T-helper 2 cell treated with Interferon-gamma antibody and Interleukin-4, amounts not matched to agents 5 μg/mL and 100 μg/mL, for 36 hours (primary cell): ENCODE measurements around the gene CD99L2.

Experiments used
- DNase-seq: peaks from one replicate; pipeline ENCODE4 v3.0.0; 2021; ENCODE audit warnings: low spot score
- H3K27ac Mint-ChIP-seq: one replicate; pipeline ENCODE4 v1.8.0; 2021; ENCODE audit warnings: mild to moderate bottlenecking, mixed read lengths
- H3K27me3 Mint-ChIP-seq: one replicate; pipeline ENCODE4 v1.8.0; 2021; ENCODE audit warnings: low read depth, mixed read lengths
- H3K36me3 Mint-ChIP-seq: one replicate; pipeline ENCODE4 v1.8.0; 2021; ENCODE audit warnings: low read depth, mixed read lengths
- H3K4me1 Mint-ChIP-seq: one replicate; pipeline ENCODE4 v1.8.0; 2021; ENCODE audit warnings: low read depth, mixed read lengths
- H3K4me3 Mint-ChIP-seq: one replicate; pipeline ENCODE4 v1.8.0; 2022; ENCODE audit warnings: mild to moderate bottlenecking, moderate library complexity, mixed read lengths
- H3K9me3 Mint-ChIP-seq: one replicate; pipeline ENCODE4 v1.8.0; 2021; ENCODE audit warnings: mixed read lengths

CD99L2 gene

GRCh38 chrX:150765237-150765636 is 133.2 kb downstream of the CD99L2 start:
- Mint-ChIP-seq H3K27ac (no peak overlapping the region), H3K27me3 (no peaks in the 10 kb centered on the region), H3K4me3 (no peak overlapping the region)

GRCh38 chrX:150763810-150764209 is 134.7 kb downstream of the CD99L2 start:
- H3K27me3 Mint-ChIP-seq = no peaks in the 10 kb centered on the region
- no peaks in the 10 kb centered on the region for H3K9me3 Mint-ChIP-seq
- peaks cover 2% of the 10 kb centered on the region for H3K36me3 Mint-ChIP-seq
- H3K4me3 Mint-ChIP-seq = no peak overlapping the region
- H3K27ac Mint-ChIP-seq = no peak overlapping the region
- no peak for DNase-seq
- no peaks in the 10 kb centered on the region for H3K4me1 Mint-ChIP-seq

More at GRCh38 chrX:150765237-150765636, 133.2 kb downstream of the CD99L2 start:
- no peak for DNase-seq
- H3K4me1 Mint-ChIP-seq = no peaks in the 10 kb centered on the region
- H3K36me3 Mint-ChIP-seq = peaks cover 2% of the 10 kb centered on the region
- no peaks in the 10 kb centered on the region for H3K9me3 Mint-ChIP-seq

- Mint-ChIP-seq H3K27ac (no peak overlapping the region), H3K27me3 (no peaks in the 10 kb centered on the region), H3K4me1 (no peaks in the 10 kb centered on the region), H3K9me3 (no peaks in the 10 kb centered on the region), H3K36me3 (peaks cover 2% of the 10 kb centered on the region), H3K4me3 (no peak overlapping the region)
- no peak for DNase-seq
Observed at GRCh38 chrX:150763303-150763797, 135.1 kb downstream of the CD99L2 start.

GRCh38 chrX:150762258-150763165 is 136.0 kb downstream of the CD99L2 start:
- H3K4me1 Mint-ChIP-seq = no peaks in the 10 kb centered on the region
- no peaks in the 10 kb centered on the region for H3K27me3 Mint-ChIP-seq
- H3K9me3 Mint-ChIP-seq = no peaks in the 10 kb centered on the region
- no peak overlapping the region for H3K27ac Mint-ChIP-seq
- H3K4me3 Mint-ChIP-seq = no peak overlapping the region
- DNase-seq = no peak
- H3K36me3 Mint-ChIP-seq = peaks cover 8% of the 10 kb centered on the region

- no peak overlapping the region for H3K4me3 Mint-ChIP-seq
- no peak for DNase-seq
- H3K9me3 Mint-ChIP-seq = no peaks in the 10 kb centered on the region
- H3K27ac Mint-ChIP-seq = no peak overlapping the region
- peaks cover 13% of the 10 kb centered on the region for H3K36me3 Mint-ChIP-seq
- H3K27me3 Mint-ChIP-seq = no peaks in the 10 kb centered on the region
- H3K4me1 Mint-ChIP-seq = no peaks in the 10 kb centered on the region
Observed at GRCh38 chrX:150761819-150762216, 136.7 kb downstream of the CD99L2 start.

GRCh38 chrX:150761176-150761818 is 137.2 kb downstream of the CD99L2 start:
- Mint-ChIP-seq H3K4me3 (no peak overlapping the region), H3K4me1 (no peaks in the 10 kb centered on the region), H3K27me3 (no peaks in the 10 kb centered on the region), H3K9me3 (no peaks in the 10 kb centered on the region), H3K27ac (no peak overlapping the region), H3K36me3 (peaks cover 10% of the 10 kb centered on the region)
- no peak for DNase-seq

GRCh38 chrX:150759568-150760416 is 138.7 kb downstream of the CD99L2 start:
- DNase-seq = no peak
- Mint-ChIP-seq H3K4me3 (no peak overlapping the region), H3K36me3 (peaks cover 10% of the 10 kb centered on the region), H3K9me3 (no peaks in the 10 kb centered on the region), H3K4me1 (no peaks in the 10 kb centered on the region), H3K27me3 (no peaks in the 10 kb centered on the region), H3K27ac (no peak overlapping the region)

GRCh38 chrX:150757371-150757770 is 141.1 kb downstream of the CD99L2 start:
- no peaks in the 10 kb centered on the region for H3K9me3 Mint-ChIP-seq
- H3K36me3 Mint-ChIP-seq = peaks cover 23% of the 10 kb centered on the region
- no peak for DNase-seq
- no peaks in the 10 kb centered on the region for H3K4me1 Mint-ChIP-seq
- no peaks in the 10 kb centered on the region for H3K27me3 Mint-ChIP-seq
- no peak overlapping the region for H3K27ac Mint-ChIP-seq
- no peak overlapping the region for H3K4me3 Mint-ChIP-seq

GRCh38 chrX:150753968-150754367 is 144.5 kb downstream of the CD99L2 start:
- Mint-ChIP-seq H3K36me3 (peaks cover 30% of the 10 kb centered on the region), H3K4me1 (no peaks in the 10 kb centered on the region), H3K27ac (no peak overlapping the region), H3K4me3 (no peak overlapping the region), H3K9me3 (no peaks in the 10 kb centered on the region), H3K27me3 (no peaks in the 10 kb centered on the region)
- DNase-seq = no peak

GRCh38 chrX:150753357-150753756 is 145.1 kb downstream of the CD99L2 start:
- H3K27me3 Mint-ChIP-seq = no peaks in the 10 kb centered on the region
- DNase-seq = no peak
- no peaks in the 10 kb centered on the region for H3K4me1 Mint-ChIP-seq
- H3K27ac Mint-ChIP-seq = no peak overlapping the region
- H3K36me3 Mint-ChIP-seq = peaks cover 33% of the 10 kb centered on the region
- H3K4me3 Mint-ChIP-seq = no peak overlapping the region
- H3K9me3 Mint-ChIP-seq = no peaks in the 10 kb centered on the region

- H3K27ac Mint-ChIP-seq = no peak overlapping the region
- H3K4me3 Mint-ChIP-seq = no peak overlapping the region
- DNase-seq = no peak
- H3K36me3 Mint-ChIP-seq = peaks cover 25% of the 10 kb centered on the region
- H3K27me3 Mint-ChIP-seq = no peaks in the 10 kb centered on the region
- no peaks in the 10 kb centered on the region for H3K4me1 Mint-ChIP-seq
- no peaks in the 10 kb centered on the region for H3K9me3 Mint-ChIP-seq
Observed at GRCh38 chrX:150752124-150752523, 146.3 kb downstream of the CD99L2 start.

- Mint-ChIP-seq H3K4me1 (peaks cover 15% of the 10 kb centered on the region), H3K4me3 (peak overlapping the region; percentile 41), H3K27ac (peak overlapping the region; percentile 82), H3K27me3 (no peaks in the 10 kb centered on the region), H3K36me3 (peaks cover 74% of the 10 kb centered on the region), H3K9me3 (no peaks in the 10 kb centered on the region)
- no peak for DNase-seq
Observed at GRCh38 chrX:150736475-150736874, 162.0 kb downstream of the CD99L2 start.

- Mint-ChIP-seq H3K4me3 (no peak overlapping the region), H3K27ac (no peak overlapping the region), H3K4me1 (peaks cover 15% of the 10 kb centered on the region), H3K9me3 (no peaks in the 10 kb centered on the region), H3K27me3 (no peaks in the 10 kb centered on the region), H3K36me3 (peaks cover 49% of the 10 kb centered on the region)
- DNase-seq = peak; percentile 47
Observed at GRCh38 chrX:150731795-150732194, 166.7 kb downstream of the CD99L2 start.
